Mesenteric fat pad (tissue), 1 donor: ENCODE data around the gene HDAC4. TPM values are rescaled to one million over a fixed set of nuclear protein-coding genes. Genes with fewer than 3 reads are reported as not detected.

Experiments used
- DNase-seq: peaks from one replicate; pipeline ENCODE4 v3.0.0-alpha.2; 2020; ENCODE audit warnings: low spot score
- total RNA-seq: library from RNA; stranded (reverse); fragmentation: NEBNext Ultra II Directional; extraction: Animal tissue kit (Norgen Biotek cat#: 25700); gene quantifications from one replicate; pipeline ENCODE4 v1.2.1, GENCODE V29; 2021
- donor health status: DM: yes; HTN: yes; CAD: no.

HDAC4 gene
- total RNA-seq, 1 donor from 2014 or later, result 44.9 TPM

DNA sequence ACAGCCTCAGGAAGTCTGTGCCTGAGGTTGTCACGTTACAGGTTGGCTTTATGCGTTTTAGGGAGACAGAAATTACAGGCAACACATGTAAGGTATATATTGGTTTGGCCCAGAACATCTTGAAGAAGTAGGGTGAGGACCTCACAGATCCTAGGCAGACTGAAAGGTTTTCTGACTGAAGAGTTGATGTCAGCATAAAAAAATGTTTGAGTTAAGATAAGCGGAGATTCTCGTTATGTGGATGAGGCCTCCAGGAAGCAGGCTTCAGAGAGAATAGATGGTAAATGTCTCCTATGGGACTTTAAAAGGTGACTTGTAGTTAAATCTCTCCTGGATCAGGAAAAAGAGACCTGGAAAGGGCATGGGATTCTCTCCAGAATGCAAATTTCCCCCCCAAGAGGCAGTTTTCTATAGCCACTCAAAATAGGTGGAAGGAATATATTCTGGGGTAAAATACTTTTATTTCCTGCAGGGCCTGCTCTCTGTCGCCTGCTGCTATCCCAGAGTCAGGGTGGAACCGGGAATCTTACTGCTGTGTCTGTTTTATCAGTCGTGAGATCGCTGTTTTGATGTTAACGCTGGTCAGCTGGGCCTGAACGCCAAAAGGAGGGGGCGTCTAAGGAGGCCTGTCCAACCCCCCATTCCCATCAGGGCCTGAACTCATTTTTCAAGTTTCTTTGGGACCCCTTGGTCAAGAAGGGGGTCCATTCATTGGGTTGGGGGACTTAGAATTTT, 171.1 kb downstream of the HDAC4 start:
- no peak for DNase-seq

- peak; percentile 76 for DNase-seq
Observed at GRCh38 chr2:239227661-239228371, 173.0 kb downstream of the HDAC4 start.

DNA sequence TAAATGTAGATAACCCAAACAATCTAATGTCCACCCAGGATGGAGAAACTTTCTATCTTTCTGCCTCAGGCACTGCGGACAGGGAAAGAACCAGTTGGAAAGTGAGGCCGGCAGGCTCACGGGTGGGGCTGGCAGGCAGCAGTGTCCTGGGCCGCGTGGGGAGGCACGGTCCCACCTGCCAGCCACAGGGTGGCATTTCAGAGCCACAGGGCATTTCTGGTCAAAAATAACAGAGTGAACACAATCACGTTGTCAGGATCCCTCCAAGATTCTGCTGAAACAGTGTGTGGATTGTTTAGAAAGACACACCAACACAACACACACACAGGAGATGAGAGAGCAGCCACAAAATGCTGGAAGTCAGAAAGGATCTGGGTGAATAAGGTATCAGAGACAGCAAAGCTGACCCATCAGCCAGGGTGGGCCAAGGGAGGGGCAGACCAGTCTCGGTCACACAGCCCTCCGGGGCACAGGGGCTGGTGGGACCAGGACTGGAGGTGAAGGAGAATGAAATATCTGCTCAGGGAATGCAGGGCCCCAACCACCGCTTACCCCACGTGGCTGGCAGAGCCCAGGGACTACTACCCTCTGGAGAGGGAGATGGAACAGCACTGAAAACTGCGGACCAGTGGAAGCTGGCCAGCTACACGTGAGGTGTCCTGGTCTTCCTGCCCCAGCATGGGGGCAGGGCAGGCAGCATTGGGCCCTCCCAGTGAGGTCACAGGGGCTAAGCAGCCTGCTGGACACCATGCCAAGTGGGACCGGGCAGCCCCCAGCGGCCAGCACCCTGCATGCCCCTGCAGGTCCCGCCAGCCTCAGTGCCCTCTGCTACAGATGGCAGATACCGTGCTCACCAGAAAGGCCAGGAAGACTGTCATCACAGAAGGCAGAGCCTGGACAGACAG, 173.9 kb downstream of the HDAC4 start:
- peak; percentile 86 for DNase-seq

DNA sequence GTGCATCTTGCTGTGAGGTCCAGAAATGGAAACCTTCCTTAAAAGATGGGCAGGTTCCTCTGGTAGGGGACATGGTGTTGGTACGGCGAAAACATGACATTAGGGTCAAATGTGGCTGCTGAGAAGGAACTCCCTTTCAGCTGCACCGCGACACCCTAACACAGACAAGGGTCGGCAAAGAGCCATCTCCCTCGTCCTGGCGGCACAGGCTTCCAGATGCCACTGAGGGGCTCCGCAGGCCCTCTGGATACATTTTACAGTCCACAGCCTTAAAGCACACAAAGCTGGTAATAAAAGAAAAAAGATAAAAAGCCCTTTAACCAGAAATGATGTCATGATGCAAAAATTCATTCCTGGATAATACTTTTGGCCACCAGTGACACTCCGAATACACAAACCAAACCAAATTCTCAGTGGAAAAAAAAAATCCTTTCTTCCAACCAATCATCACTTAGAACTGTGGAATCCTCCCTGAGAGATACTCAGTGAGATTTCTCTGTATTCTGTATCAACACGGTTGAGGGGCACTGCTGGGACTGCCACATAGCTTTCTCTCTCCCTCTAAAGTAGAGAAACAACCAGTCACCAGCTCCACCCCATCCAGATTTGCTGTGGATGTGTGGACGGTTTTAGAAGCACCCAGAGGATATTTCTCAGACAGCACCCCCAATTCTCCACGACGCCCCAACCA, 174.8 kb downstream of the HDAC4 start:
- DNase-seq, result peak; percentile 83

GRCh38 chr2:239225371-239225851, 175.4 kb downstream of the HDAC4 start:
- DNase-seq, result peak; percentile 87

DNA sequence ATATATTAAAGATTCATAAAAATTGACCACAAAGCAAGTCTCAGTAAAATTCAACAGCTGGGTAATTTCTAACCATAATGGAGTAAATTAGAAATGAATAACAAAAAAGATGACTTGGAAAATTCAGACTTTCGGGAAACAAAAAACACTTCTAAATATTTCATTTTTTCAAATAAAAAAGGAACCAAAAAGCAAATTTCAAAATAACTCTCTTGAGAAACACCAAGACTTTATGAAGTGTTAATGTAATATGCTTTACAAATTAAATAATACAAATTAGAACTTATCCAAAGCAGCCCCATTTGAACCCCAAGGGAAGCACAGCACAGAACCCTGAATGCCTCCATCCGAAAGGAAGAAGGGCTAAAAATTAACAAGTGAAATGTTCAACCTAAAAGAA, 175.9 kb downstream of the HDAC4 start:
- no peak for DNase-seq

DNA sequence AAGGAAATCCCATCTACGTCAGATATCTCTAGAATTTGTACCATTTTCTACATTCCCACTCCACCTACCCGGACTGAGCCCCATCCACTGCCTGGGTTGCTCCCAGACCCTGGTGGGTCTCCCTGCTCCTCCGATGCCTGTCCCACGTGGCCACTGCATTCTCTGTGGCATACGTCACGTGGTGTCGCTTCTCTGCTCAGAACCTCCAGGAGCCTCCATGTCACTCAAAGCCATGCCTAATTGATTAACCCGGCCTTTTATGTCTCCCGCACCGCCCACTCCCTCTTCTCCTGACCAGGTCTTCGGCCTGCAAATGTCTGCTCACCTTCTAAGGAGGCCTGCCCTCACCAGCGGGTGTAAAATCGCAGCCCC, 176.6 kb downstream of the HDAC4 start:
- peak; percentile 62 for DNase-seq

GRCh38 chr2:239223310-239224198, 177.3 kb downstream of the HDAC4 start:
- DNase-seq, result peak; percentile 89

DNA sequence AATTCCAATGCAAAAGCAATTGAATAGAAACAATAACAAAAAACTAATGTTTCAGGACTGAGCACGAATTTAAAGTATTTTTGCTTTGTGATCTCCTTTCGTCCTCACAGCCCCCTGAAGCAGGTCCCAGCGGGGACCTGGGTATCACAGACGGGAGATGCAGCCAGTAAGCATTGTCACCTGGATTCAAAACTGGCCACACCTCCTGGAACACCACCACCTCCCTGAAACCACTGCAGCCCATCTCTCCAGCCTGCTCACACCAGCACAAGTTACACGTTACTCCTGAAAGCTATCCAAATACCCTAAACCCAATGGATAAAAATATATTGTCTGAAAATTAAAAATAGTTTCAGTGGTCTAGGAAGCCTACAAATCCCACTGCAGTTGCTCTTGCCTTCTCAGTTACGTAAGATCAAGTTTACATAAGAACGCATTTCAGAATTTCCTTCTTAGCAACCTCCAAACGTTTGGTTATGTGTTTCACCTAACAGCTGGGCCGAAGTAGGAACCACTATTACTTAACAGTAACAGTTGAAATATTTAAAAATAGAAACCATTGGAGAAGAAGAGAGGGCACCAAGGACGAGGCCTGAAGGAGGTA, 178.0 kb downstream of the HDAC4 start:
- DNase-seq, result no peak

GRCh38 chr2:239222312-239222660, 178.5 kb downstream of the HDAC4 start:
- DNase-seq, result no peak

- DNase-seq, result no peak
Observed at GRCh38 chr2:239220981-239221396, 179.8 kb downstream of the HDAC4 start.

DNA sequence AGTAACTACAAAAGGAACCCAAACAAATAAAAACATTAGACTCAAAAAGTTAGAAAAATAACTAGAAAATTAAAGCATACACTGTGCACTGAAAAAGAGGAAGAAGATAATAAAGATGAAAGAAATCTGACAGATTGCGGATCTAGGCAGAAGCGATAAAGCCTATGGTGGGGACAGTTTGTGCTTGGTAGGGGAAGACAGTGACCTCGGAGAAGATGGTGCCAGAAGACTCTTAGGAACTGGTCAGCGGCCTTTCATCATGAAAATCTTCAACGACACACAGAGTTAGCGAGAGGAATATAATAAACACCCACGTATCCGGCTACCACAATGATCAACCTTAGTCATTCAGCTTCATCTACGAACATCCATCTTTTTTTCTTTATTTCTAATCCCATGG, 180.5 kb downstream of the HDAC4 start:
- no peak for DNase-seq

DNA sequence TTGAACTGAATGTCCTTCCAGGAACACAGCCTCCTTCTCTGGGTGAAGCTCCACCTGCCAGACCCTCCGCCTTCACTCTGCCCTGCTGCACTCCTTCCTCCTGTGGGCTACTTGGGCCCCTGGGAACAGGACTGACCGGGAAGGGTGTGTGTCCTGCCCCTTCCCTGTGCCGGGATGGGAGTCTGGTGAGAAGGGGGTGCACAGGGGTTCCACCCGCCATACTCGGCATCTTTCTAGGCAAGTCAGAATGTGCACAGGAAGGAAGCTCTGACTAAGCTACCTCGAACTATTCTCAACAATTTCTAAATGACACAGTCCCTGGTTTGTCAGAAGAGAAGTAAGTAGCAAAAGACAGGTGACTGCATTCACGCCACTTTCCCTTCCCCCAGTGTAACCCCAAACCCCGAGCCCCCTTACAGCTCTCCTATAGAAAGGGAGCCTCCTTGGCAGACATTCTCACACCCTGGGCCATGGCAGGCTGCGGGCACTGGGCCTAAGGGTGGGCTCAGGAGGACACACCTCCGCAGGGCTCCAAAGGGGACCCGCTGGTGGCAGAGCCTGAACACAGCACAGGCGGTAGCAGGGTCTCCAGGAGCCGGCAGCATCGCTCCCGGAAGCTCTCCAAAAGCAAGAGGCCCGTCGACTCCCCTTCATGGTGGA, 184.1 kb downstream of the HDAC4 start:
- peak; percentile 69 for DNase-seq

DNA sequence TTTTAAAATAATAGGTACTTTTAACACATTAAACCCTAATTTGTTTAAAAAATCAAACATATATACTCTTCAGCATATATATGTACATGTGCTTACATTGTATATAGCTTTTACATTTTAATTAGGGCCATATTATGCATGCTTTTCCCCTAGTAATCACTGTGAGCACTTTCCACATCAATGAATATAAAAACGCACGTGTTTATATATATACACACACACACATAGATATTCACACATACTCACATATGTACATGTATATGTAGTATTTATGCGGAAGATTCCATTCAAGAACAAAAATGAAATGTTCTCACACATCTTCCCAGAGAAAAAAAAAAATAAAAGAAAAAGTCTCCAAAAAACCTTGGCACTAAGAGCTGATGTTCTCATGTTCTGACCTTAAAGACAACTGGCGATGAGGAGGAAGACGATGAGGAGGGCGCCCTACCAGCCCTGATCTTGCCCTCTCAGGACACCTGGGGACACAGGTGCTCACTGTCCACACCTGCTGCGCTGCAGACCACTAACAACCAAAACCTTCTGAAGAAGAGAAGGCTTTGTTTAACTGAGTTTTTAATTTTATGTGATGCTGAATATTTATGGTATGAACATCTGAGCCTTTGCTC, 184.7 kb downstream of the HDAC4 start:
- no peak for DNase-seq

DNA sequence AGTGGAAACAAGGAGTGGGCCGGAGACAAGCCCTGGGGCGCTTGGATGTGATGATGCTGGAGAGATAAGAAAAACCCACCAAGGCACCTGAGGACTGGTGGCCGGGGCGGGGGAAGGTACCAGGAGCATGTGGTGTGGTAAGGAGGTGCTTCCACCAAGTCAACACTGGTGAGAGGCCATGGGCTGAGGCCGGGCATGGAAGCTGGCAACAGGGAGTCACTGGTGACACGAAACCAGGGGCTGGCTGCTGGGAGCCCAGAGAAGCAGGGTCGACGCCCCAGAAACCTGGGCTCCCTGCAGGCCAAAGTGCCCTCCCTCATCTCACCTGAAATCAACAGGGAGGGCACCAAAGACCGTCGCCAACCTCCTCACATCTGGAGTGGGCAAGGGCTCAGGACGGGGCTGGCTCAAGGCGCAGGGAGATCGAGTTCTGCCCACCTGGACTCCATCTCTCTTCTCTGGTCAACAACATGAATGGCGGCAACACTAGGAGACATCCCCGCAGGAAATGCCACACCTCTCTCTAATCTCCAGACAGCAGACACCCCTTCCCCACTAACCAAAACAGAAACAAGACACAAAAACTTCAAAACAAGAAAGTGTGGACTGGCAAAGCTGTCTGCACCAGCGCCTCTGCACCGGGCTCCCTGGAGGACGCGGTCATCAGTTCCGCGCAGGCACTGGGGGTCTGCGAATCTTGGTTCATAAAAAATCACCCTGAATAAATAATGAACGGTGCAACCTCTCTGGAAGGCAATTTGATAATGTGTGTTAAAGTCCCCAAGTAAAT, 185.5 kb downstream of the HDAC4 start:
- DNase-seq, result peak; percentile 82

- DNase-seq, result peak; percentile 59
Observed at GRCh38 chr2:239214725-239215124, 186.1 kb downstream of the HDAC4 start.

DNA sequence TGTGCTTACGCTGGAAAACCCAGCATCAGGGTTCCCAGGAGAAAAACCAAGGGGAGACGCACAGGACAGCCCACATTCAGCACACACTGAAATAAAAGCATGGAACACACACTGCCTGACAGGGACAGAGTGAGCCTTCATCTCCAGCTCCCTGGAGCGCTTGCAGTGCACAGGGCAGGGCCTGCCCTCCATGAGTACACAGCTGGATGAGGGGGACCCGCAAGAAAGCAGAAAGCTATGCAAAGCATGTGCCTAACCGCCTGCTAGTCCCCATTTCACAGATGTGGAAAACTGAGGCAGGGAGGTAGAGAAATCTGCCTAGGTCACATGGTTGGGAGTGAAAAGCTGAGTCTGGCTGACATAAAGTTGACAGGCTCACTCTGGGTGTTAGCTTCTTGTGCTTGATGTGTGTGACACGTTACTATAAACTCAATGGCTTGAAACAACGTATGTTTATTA, 187.1 kb downstream of the HDAC4 start:
- DNase-seq, result no peak
